HG02870 (cell line): Measurements from ENCODE around the gene CACNG7.

Experiments used
- ATAC-seq: cut with Tn5 transposase; IDR thresholded peaks from one replicate; pipeline ENCODE4 v1.9.1; 2021; ENCODE audit warnings: mild to moderate bottlenecking, moderate library complexity; ENCODE audit not compliant: unreplicated experiment

CACNG7 gene

DNA sequence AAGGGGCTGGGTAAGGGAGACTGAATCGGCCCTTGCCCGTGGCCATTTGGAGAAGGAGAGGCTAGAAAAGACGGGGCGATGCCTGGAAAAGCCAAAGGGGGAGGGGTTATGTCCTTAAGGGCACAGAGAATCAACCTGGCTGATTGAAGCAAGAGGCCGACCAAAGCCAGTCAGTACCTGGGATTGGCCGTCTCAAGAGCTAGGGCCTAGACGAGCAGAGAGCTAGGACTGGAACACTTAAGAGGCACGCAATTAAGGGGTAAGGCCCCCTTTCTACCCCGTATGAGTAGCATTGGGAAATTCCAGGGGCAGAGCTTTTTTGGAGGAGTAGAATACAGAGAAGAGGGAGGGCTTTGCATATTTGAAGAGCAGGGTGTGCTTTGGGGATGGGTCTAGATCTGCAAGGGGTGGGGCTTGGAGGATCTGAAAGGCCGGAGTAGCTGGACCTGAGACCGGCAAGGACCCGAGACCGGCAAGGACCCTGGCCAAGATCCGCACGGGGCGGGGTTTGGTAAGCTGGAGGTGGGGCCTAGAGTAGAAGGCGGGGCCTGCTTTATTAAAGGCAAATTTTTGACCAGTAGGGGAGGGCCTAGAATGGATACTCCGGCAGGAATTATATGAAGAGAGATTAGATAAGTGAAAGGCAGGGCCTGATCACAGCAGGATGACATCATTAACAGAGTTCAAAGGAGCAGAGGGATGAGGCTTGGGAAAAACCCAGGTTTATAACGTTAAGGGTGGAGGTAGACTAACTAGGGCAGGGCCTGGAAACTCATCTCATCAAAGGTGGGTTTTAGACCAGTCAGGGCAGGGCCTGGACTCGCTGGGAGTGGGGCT, 71.7 kb downstream of the CACNG7 start:
- no peak for ATAC-seq

DNA sequence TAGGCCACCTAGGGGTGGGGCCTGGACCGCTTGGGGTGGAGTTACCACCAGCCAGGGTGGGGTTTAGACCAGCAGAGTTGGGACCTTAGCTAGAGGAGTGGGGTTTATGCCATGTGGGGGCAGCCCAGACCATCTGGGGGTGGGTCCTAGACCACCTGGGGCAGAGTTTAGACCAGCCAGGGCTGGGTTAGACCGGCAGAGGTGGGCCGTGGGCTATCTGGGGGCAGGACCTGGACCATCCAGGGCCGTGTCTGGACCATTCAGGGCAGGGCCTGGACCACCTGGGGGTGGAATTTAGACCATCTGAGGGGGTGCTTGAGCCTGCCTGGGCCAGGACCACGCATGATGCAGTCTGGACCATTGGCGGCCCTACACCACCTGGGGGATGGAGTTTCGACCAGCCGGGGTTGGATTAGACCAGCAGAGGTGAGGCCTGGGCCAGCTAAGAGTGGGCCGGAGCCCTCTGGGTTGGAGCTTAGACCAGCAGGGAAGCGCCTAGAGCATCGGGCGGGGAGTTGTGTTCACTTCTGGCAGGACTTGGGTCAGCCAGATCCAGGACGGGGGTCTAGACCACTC, 72.4 kb downstream of the CACNG7 start:
- ATAC-seq: no peak

GRCh38 chr19:53982001-53982451, 72.9 kb downstream of the CACNG7 start:
- ATAC-seq: no peak

DNA sequence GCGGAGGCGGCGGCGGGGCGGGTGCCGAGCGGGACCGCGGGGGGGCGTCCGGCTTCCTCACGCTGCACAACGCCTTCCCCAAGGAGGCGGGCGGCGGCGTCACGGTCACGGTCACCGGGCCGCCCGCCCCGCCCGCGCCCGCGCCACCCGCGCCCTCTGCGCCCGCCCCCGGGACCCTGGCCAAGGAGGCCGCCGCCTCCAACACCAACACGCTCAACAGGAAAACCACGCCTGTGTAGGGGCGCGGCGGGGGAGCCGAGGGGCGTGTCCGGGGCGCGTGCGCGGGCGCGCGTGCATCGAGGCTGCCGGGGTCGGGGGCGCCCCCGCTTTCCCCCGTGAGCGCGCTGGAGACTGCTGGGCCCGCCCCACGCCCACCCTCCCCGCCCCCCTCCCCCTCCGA, 73.5 kb downstream of the CACNG7 start:
- ATAC-seq: no peak

DNA sequence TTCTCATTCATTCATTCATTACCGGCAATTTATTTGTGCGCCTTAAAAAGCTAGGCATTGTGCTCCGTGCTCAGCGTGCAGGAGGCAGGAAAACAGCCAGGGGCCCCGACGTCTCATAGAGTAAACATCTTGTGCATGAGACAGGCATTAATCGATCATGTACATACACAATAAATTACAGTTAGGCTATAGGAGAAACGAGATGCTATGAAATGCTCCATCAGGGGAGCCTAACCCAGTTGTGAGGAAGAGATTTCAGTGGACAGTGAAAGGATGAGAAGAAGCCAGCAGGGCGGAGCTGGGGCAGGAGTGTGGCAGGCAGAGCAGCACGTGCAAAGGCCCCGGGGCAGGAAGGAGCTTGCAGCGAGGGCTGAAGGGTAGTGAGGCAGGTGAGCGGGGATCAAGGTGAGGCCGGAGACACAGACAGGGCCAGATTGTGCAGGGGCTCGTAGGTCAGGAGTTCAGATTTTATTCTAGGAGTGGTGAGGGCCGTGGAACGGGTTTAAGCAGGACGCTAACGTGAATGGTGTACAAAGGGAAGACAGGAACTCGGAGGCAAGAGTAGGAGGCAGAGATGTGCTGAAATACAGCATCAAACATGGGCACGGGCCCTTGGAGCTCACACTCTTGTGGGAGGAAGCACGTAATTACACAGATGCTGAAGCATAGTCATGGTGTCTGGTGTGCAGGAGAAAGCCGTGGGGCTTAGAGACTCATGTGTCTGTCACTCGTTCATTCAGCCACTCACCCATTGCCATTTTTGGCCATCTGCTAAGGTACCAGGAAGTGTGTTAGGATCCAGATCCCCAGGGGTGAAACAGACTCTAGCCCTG, 74.6 kb downstream of the CACNG7 start:
- ATAC-seq: no peak

DNA sequence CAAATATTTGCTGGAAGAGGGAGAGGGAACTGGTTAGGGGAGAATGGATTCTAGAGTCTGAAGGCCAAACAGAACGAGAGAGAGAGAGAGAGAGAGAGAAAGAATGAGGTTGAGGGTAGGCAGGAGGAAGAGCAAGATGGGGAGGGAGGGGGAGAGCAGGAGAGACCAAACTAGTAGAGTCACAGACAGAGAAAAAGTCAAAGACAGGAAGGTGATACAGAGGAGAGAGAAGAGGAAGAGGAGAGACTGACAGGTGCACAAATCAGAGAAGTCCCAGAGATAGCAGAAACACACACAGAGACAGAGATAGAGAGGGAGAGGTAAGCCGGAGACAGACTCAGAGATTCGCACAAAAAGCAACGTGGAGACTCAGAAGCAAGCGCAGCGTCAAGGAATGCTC, 76.8 kb downstream of the CACNG7 start:
- no peak for ATAC-seq

- no peak for ATAC-seq
Measured at GRCh38 chr19:53988981-53989380, 79.9 kb downstream of the CACNG7 start.

- ATAC-seq: no peak
Measured at GRCh38 chr19:53989600-53990533, 80.8 kb downstream of the CACNG7 start.

GRCh38 chr19:53991224-53992113, 82.4 kb downstream of the CACNG7 start, which contains the start of gene CACNG6:
TSS of gene CACNG6 (plus strand) at chr19:53991637. CDS start at chr19:53992878, 1,241 bp downstream.
- no peak for ATAC-seq

DNA sequence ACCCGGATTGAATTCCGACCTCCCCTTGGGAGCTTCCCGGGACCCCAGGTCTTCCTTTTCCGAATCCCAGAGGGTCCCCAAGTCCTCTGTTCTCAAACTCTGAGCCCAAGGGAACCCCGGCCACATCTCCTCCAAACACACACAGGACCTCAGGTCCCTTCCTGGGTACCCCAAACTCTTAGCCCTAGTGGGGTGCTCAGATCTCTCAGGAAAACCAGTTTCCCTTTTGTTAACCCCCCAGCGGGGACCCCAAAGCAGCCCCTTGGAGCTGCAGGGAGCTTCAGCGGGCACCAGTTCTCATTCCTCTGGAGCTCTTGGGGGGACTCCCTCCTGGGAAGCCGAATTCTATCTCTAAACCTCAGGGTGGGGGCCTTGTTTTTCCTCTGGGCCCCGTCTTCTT, 83.1 kb downstream of the CACNG7 start:
- ATAC-seq: no peak

DNA sequence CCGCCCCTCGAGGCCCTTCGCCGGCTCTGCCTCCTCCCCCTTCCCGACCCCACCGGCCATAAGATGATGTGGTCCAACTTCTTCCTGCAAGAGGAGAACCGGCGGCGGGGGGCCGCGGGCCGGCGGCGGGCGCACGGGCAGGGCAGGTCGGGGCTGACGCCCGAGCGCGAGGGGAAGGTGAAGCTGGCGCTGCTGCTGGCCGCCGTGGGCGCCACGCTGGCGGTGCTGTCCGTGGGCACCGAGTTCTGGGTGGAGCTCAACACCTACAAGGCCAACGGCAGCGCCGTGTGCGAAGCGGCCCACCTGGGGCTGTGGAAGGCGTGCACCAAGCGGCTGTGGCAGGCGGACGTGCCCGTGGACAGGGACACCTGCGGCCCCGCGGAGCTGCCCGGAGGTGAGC, 83.7 kb downstream of the CACNG7 start:
- no peak for ATAC-seq

- no peak for ATAC-seq
Measured at GRCh38 chr19:53993448-53993847, 84.4 kb downstream of the CACNG7 start.
